GM18502 (cell line): ENCODE results near the gene CFAP221.
A peak's percentile ranks its signal among the peaks of the same experiment; 100 is the strongest.

Experiments
- ATAC-seq: cut with Tn5 transposase; IDR thresholded peaks from one replicate; pipeline ENCODE4 v1.9.1; 2021; ENCODE audit warnings: mild to moderate bottlenecking; ENCODE audit not compliant: unreplicated experiment, poor library complexity

Gene CFAP221

GRCh38 chr2:119674711-119675500, 130.7 kb downstream of the CFAP221 start:
- ATAC-seq: no peak

DNA sequence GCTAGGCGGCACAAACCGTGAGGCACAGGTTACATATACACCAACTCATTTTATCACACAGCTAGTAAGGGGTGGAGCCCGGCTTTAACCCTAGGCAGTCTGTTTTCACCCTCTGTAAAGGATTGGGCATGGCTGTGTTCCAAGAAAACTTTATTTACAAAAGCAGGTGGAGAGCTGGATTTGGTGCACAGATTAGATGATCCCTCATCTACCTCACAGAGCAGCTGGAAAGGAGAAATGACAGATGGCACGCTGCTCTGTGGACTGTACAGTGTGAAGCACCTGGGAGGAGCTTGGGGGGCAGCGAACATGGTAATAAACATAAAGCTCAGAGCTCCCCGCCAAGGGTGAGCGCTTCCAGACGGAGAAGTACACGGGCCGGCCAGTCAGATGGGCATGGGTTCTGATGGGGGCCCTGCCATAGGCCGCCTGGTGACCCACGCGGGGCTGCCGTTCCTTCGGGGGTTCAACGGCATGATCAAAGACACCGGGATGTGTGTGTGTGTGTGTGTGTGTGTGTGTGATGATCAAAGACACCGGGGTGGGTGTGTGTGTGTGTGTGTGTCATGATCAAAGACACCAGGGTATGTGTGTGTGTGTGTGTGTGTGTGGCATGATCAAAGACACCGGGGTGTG, 133.9 kb downstream of the CFAP221 start:
- ATAC-seq: no peak

DNA sequence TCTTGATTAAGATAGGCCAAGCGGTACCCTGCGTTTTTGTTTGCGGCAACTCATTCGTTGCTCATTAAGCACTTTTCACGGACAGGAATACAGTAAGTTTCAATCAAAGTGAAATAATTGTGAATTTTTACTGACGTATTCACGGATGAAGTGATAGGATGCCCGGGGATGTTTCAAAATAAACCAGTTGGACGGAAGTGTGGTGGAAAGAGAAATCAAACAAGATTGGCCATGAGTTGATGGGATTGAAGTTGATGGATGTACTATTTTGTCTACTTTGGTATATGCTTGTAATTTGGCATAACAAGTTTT, 135.2 kb downstream of the CFAP221 start:
- ATAC-seq: peak; percentile 1

DNA sequence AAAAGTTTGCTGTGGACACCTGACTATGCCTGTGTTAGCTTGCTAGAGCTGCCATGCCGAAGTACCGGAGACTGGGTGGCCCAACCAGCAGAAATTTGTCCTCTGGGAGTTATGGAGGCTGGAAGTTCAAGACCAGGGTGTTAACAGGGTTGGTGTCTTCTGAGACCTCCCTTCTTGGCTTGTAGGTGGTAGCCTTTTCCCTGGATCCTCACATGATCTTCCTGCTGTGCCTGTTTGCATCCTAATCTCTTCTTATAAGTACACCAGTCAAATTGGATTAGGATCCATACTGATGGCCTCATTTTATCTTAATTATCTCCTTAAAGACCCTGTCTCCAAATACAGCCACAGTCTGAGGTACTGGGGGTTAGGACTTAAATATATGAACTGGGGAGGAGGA, 135.6 kb downstream of the CFAP221 start:
- no peak for ATAC-seq

DNA sequence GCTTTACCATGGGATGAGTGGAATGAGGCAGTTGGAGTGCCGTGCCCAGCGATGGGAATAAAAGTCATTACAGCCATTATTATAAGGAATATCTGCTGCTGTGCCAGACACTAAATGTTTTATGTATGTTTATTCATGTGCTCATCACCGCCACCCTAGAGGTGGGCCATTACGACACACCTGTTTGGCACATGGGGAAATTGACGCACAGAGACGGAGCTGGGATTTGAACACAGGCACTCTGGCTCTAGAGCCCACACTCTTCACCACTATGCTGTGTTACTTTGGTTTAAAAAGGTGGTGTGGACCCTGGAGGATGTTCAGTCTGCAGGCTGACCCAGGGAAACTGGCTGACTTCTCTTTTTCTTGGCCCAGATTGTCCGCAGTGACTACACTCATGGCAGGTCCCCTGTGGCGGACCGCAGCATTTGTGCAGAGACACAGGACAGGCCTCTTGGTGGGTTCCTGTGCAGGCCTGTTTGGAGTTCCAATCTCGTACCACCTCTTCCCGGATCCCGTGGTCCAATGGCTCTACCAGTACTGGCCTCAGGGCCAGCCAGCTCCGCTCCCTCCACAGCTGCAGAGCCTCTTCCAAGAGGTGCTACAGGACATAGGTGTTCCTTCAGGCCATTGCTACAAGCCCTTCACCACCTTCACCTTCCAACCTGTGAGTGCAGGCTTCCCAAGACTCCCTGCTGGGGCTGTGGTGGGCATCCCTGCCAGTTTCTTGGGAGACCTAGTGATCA, 136.4 kb downstream of the CFAP221 start:
- no peak for ATAC-seq

DNA sequence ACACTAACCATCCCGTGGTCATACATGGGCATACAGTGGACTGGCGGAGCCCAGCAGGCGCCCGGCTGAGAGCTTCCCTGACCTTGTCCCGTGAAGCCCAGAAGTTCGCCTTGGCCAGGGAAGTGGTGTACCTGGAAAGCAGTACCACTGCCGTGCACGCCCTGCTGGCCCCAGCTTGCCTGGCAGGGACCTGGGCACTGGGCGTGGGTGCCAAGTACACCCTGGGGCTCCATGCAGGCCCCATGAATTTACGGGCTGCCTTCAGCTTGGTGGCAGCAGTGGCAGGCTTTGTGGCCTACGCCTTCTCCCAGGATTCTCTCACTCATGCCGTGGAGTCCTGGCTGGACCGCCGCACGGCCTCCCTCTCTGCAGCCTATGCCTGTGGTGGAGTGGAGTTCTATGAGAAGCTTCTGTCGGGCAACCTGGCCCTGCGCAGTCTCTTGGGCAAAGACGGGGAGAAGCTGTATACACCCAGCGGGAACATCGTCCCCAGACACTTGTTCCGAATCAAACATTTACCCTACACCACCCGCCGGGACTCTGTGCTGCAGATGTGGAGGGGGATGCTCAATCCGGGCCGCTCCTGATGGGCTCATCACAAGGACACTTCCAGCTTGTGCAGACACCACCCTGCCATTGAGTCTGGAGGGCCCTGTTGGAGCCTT, 137.1 kb downstream of the CFAP221 start:
- ATAC-seq: no peak

DNA sequence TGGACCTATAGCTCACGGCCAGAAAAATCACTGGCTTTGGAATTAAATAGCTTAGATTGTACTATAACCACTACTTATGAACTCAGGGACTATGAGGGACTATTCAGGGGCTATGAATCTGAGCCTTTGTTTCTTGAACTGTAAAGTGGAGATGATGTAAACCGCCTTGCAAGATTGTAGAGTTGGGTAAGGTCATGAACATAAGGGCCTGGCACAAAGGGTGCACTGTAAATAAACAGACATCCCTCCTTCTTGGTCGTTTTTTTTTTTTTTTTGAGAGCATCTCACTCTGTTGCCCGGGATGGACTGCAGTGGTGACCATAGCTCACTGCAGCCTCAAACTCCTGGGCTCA, 137.6 kb downstream of the CFAP221 start:
- ATAC-seq: no peak

- ATAC-seq: no peak
Measured at GRCh38 chr2:119682578-119682977, 138.3 kb downstream of the CFAP221 start.

DNA sequence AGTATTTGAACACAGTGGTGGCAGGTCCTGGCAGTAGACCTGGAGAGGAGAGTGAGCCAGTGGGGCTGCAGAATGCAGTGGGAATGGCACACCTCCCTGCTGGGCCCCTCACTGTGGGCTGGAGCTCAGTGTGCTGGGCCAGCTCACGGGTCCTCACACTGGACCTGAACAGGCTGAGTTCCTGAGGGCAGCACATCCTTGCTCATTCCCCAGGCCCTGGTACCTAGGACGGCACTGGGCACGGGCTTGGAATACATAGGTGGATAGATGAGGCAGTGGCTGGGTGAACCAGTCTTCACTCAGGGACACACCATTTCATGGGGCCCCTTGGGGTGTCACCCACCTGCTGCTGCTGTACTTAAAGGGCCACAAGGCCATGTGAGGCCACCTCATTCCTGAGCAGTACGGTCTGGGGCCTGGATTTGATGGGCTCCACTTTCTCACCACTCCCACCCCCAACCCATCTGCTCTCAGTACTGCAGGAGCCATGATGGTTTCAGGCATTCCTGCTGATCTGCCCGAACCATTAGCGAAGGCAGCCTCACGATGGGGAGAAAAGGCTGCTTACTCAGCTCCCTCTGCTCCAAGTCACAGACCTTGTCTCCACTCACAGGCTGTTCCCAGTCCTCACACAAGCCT, 138.9 kb downstream of the CFAP221 start:
- ATAC-seq: no peak

DNA sequence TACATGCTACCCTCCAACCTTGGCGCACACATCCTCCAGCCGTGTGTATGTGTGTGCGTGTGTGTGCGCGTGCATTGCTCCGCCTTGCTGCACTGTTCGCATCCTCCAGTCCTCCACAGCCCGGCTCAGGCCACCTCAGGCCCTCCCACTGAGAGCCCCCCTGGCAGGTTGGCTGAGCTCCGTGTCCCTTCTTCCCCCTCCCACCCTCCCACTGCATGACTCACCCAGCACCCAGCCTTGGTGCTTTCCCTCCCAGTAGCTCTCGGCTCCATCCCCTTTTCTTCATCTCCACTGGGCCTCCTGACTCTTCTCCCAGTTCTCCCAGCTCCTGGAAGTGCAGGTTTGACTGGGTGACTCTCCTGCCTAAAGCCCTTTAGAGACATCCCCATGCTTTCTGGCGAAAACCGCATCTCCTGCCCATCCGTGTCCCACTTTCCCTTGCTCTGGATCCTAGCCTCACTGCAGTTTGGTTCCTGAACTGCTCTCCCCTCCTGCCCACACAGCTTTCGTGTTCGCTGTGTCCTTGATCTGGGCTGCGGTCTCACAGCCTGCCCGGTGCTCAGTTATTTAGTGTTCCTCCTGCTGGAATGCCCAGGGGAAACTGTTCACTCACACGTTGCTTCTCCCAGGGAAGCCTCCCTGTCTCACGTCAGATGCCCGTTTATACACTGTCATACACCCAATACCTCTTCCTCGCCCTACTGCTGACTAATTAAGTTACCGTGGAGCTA, 139.6 kb downstream of the CFAP221 start:
- no peak for ATAC-seq

DNA sequence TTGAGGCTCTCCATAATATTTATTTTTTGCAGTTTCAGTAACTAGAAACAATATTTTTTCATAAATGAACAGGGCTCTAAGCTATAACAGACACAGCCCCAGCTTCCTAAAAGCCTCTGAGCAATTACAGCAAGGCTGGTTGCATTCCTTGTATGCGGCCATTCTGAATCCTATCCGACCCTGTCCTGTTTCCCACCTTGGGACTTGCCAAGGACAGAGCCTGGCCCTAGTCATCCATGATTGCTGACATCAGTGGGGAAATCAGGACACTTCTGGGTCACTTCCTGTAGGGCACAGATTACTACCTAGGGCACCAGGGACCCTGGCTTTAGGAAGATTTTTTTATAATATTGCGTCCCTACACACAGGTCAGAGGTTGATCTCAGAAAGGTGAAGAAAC, 140.3 kb downstream of the CFAP221 start:
- ATAC-seq: no peak

DNA sequence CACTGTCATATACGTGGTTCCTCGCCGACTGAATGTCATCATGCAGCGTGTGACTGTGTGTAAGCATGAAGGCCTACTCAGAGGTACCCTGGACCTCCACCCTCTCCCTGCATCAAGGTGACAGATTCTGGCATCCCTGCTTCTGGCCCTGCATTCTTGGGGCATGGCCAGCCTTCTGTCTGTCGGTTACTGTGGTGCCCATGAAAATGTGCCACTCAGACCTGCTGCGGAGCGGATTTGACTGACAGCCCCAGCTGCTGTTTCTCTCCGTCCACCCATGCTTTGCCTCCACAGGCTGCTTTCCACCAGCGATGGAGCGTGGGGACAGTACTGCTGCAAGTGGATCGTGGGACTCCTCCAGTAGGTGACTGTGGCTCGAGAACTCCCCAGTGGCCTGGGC, 144.4 kb downstream of the CFAP221 start:
- no peak for ATAC-seq

DNA sequence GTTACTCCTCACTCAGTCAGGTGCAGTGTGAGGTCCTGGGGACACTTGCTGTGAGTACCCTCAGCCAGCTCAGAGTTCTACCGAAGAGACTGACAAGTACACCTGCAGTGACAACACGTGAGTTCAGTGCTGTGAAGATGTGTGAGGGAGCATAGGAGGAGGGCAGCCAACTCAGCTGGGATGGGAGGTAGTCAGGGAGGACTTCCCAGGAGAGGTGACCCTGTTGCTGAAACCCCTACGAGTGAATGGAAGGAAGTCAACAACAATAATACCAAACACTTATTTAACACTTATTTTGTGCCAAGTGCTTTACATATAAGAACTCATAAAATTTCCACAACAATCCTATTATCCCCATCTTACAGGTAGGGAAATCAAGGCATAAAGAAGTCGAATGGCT, 145.0 kb downstream of the CFAP221 start:
- no peak for ATAC-seq

DNA sequence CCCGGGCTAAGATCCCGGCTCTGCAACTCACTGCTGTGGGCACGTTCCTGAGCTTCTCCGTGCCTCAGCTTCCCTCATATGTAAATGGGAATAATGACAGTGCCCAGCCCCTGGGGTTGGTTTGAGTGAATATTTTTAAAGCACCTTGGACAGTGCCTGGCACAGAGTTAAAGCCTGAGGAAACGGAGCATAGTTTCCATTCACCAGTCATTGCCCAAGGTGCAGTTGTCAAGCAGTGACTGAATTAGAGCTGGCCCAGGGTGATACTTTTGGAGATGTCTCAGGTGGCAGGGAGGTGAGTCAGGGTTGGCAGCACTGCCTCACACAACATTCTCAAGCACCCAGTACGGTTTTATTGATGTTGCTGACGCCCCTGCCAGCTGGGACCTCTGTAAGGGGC, 146.9 kb downstream of the CFAP221 start:
- ATAC-seq: no peak

- ATAC-seq: no peak
Measured at GRCh38 chr2:119691651-119692245, 147.5 kb downstream of the CFAP221 start.

DNA sequence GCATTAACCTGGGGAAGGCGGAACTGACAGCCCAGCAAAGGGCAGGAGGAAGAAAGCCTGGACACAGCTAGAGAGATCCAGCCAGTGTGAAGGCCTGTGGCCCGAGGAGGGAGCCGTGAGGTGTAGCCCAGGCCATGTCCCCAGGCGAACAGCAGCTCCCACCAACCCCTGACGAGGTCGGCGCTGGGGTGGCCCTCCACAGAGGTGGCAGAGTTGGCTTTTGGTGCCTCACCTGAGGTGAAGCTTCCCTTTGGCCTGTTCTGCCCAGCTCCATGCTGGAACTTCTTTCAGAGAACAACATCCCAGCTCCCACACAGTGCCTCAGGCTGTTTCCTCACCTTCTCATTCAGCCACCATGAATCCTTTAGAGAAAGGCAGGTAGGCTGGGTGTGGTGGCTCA, 148.1 kb downstream of the CFAP221 start:
- no peak for ATAC-seq

GRCh38 chr2:119692954-119693353, 148.7 kb downstream of the CFAP221 start:
- ATAC-seq: no peak

DNA sequence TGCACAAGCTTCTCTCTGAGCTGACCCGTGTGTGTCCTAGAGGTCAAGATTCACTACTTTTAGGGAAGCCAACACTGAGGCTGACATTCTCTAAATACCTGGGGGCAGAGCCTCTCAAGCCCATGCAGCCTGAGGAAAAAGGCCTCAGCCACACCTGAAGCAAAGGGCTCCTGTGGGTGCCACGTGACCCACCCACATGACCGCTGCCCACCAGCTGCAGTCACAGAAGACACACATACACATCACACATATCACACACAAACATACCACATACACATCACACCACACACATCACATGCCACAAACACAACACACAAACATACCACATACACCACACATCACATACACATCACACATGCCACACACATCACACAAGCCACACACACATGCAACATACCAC, 149.3 kb downstream of the CFAP221 start:
- no peak for ATAC-seq

DNA sequence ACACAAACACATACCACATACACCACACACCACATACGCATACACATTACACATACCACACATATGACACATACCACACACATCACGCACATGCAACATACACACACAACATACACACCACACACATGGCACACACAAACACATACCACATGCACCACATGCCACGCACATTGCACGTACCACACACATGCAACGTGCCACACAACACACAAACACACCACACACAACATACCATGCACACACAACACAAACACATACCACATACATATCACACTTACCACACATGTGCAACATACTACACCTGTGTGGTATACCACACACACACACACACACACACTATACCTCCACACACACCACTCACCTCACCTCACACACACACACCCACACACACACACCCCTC, 149.7 kb downstream of the CFAP221 start:
- ATAC-seq: no peak

- ATAC-seq: no peak
Measured at GRCh38 chr2:119694470-119694844, 150.2 kb downstream of the CFAP221 start.
